Measurements from ENCODE around the gene PROP1. TPM values are rescaled to one million over a fixed set of nuclear protein-coding genes. Genes with fewer than 3 reads are reported as not detected.

The PROP1 gene
- total and polyA plus RNA-seq, 2 donors (not counting 3 experiments of a cell fraction or from before 2014, with no cell fraction given), result not detected

DNA sequence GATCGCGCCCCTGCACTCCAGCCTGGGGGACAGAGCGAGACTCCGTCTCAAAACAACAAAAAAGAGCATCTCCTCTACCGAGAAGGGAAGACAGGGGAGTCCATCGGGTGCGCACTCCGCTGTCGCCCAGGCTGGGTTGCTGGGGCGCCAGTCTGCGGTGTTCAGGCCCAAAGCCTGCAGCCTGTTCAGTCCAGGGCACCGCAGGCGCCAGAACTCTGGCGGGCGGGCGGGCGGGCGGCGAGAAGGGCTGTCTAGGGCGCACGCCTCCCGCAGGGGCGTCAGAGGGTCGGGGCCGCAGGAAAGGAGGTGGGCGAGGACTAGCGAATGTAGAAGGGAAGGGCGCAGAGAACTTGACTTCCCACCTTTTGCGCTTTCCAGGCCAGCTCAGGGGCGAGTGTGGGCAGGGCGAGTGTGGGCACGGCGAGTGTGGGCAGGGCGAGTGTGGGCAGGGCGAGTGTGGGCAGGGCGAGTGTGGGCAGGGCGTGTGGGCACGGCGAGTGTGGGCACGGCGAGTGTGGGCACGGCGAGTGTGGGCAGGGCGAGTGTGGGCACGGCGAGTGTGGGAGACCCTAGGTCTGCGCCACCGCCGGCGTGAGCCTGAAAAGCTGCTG lies 10.5 kb downstream of the PROP1 start:
- intact Hi-C loops (cut with micrococcal nuclease), result no loop called here
- ChIA-PET CTCF (no interaction called here), POLR2A (no interaction called here)
- TF ChIP-seq POLR2AphosphoS5 (IDR thresholded peaks at IDR 0.05; ENCODE audit: insufficient read depth, low read depth, low read length), result no peak
- no peak for TF ChIP-seq MYC (IDR thresholded peaks at IDR 0.05; ENCODE audit: low read depth, low read length)
- TF ChIP-seq, protein P1, sequence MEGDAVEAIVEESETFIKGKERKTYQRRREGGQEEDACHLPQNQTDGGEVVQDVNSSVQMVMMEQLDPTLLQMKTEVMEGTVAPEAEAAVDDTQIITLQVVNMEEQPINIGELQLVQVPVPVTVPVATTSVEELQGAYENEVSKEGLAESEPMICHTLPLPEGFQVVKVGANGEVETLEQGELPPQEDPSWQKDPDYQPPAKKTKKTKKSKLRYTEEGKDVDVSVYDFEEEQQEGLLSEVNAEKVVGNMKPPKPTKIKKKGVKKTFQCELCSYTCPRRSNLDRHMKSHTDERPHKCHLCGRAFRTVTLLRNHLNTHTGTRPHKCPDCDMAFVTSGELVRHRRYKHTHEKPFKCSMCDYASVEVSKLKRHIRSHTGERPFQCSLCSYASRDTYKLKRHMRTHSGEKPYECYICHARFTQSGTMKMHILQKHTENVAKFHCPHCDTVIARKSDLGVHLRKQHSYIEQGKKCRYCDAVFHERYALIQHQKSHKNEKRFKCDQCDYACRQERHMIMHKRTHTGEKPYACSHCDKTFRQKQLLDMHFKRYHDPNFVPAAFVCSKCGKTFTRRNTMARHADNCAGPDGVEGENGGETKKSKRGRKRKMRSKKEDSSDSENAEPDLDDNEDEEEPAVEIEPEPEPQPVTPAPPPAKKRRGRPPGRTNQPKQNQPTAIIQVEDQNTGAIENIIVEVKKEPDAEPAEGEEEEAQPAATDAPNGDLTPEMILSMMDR (IDR thresholded peaks at IDR 0.05; ENCODE audit: extremely low read depth in 1 of 2, insufficient read depth in 1 of 2, low read depth in 1 of 2, low read length in 2 of 2), result no peak
- TF ChIP-seq EZH2 (IDR thresholded peaks at IDR 0.05; ENCODE audit: borderline replicate concordance, low read depth, low read length, severe bottlenecking), result no peak
- TF ChIP-seq JUN (IDR thresholded peaks at IDR 0.05; ENCODE audit: borderline replicate concordance, insufficient read depth, insufficient read length, low read depth), result no peak
- TF ChIP-seq FOS (IDR thresholded peaks at IDR 0.05; ENCODE audit: borderline replicate concordance, insufficient read depth, low read length), result no peak
- TF ChIP-seq POLR2A (IDR thresholded peaks at IDR 0.05; ENCODE audit: low read depth, low read length), result no peak
- TF ChIP-seq GATA2 (IDR thresholded peaks at IDR 0.05; ENCODE audit: insufficient read depth, insufficient read length, low read depth, low read length), result no peak
- TF ChIP-seq, protein P2, sequence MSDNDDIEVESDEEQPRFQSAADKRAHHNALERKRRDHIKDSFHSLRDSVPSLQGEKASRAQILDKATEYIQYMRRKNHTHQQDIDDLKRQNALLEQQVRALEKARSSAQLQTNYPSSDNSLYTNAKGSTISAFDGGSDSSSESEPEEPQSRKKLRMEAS (IDR thresholded peaks at IDR 0.05; ENCODE audit: insufficient read depth, insufficient read length), result no peak
- DNase-seq (ENCODE audit: low read depth, low spot score) (no peak), FAIRE-seq (no peak)
- Histone ChIP-seq H3K9me1 (replicated peaks; ENCODE audit: control insufficient read depth, extremely low read depth, insufficient read depth, low read length) (no peaks in the 10 kb centered on the region), H3K79me2 (ENCODE audit: control insufficient read depth, insufficient read depth, low read length) (no peaks in the 10 kb centered on the region), H3K36me3 (ENCODE audit: control insufficient read depth in 2 of 2, extremely low read depth in 1 of 2, insufficient read depth in 2 of 2, low read length in 2 of 2) (no peaks in the 10 kb centered on the region), H4K20me1 (replicated peaks; ENCODE audit: control insufficient read depth, extremely low read depth, insufficient read depth, low read length) (no peaks in the 10 kb centered on the region), H3K4me3 (replicated peaks in 1 of 3; ENCODE audit: insufficient read depth in 1 of 3, low read depth in 1 of 3, low read length in 3 of 3) (no peak overlapping the region), H3K4me2 (ENCODE audit: insufficient read depth, low read length) (no peak overlapping the region), H2AFZ (ENCODE audit: low read depth, low read length) (no peak overlapping the region), H3K4me1 (ENCODE audit: control insufficient read depth, extremely low read depth, insufficient read depth, low read length) (no peaks in the 10 kb centered on the region), H3K27ac (ENCODE audit: insufficient read depth, low read depth, low read length) (no peak overlapping the region), H3K27me3 (ENCODE audit: control insufficient read depth in 2 of 2, insufficient read depth in 2 of 2, low read length in 2 of 2) (peaks cover 20 to 33% of the 10 kb centered on the region in 2 experiments), H3K9ac (replicated peaks; ENCODE audit: extremely low read depth, insufficient read depth, low read length) (no peak overlapping the region), H3K9me3 (replicated peaks; ENCODE audit: control insufficient read depth, insufficient read depth, low read length) (no peaks in the 10 kb centered on the region)
- dilution Hi-C loops (cut with MboI; ENCODE audit: extremely low pct_ligation_motif_present, low sequenced_read_pairs), result no loop called here
- no TSS peak for BruUV-seq (replicated peaks)

All from endothelial cell of umbilical vein (primary cell).